HG03575 (cell line): ENCODE data around the gene NDUFA3.
"Not testable (repeated sequence)": the region's sequence is repeated elsewhere in the genome, so short reads cannot be mapped to it uniquely, and the experiment has no call there.

Source experiments
- ATAC-seq: cut with Tn5 transposase; IDR thresholded peaks from one replicate; pipeline ENCODE4 v1.9.1; 2021; ENCODE audit not compliant: unreplicated experiment, insufficient number of reproducible peaks, low FRiP score; ENCODE audit errors: extremely low read depth

The NDUFA3 gene

DNA sequence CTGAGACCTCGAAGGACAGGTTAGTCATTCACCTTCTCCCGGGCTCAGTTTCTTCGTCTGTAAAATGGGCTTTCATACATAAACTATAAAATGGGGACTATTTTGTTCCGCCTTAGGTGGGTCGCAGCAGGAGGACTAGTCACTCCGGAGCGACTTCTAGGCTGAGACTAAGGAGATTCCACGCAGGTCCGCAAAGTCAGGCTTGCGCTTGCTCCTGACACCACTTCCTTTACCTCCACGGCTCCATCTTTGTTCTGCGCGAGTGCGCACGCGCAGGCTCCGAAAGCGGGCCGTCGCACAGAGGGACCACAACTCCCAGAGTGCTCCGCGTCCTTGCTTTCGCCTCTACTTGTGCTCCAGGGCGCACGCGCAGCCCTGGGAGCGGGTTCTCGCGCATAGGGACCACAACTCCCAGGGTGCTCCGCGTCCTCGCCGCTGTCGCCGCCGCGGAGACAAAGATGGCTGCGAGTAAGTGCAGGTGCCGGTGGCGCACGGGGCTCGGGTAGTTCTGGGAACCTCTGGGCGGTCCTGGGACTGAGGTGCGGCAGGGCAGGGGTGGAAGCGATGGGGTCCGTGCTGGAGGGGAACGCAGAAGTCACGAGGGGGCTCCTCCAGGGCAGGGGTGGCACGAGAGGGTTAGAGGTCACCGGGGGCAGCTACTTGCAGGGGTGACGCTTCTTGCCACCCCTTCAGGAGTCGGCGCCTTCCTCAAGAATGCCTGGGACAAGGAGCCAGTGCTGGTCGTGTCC, at the start of gene NDUFA3:
TSS of gene NDUFA3 (plus strand) at position 435 of the 749 bp plus-strand sequence. CDS start at position 459, 24 bp downstream.
- ATAC-seq, result peak; percentile 76

DNA sequence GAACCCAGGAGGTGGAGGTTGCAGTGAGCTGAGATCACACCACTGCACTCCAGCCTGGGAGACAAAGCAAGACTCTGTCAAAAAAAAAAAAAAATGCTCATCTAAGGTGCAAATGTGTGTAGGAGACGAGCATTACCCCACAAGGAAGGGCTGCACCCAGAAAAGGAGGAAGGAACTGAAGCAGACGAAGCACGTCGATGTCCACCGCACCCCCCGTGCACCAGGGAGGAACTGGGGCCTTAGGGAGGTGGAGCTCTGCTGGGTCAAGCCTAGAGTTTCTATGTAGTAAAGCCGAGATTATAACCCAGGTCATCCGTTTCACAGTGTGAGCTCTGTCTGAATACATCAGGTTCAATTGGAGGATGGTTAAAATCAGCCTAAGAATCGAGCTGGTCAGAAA, 40.0 kb upstream of the NDUFA3 start:
- ATAC-seq, result no peak

- no peak for ATAC-seq
Observed at GRCh38 chr19:54063350-54064116, 39.1 kb upstream of the NDUFA3 start, which contains the start of gene VSTM1. Gene VSTM1 (minus strand): TSS chr19:54063897. CDS start chr19:54063777, 120 bp downstream.

DNA sequence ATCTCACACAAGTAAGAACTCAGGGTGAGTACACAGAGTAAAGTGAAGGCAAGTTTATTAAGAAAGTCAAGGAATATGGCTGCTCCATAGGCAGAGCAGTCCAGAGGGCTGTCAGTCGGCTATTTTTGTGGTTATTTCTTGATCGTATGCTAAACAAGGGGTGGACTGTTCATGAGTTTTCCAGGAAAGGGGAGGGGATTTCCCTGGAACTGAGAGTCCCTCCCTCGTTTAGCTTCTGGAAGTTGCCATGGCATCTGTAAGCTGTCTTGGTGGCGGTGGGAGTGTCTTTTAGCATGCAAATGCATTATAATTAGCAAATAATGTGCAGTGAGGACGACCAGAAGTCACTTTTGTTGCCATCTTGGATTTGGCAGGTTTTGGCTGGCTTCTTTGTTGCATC, 33.2 kb upstream of the NDUFA3 start:
- no peak for ATAC-seq

GRCh38 chr19:54073829-54074228, 28.8 kb upstream of the NDUFA3 start:
- ATAC-seq, result no peak

GRCh38 chr19:54074851-54075250, 27.8 kb upstream of the NDUFA3 start:
- ATAC-seq, result no peak

GRCh38 chr19:54077334-54077733, 25.3 kb upstream of the NDUFA3 start:
- no peak for ATAC-seq

DNA sequence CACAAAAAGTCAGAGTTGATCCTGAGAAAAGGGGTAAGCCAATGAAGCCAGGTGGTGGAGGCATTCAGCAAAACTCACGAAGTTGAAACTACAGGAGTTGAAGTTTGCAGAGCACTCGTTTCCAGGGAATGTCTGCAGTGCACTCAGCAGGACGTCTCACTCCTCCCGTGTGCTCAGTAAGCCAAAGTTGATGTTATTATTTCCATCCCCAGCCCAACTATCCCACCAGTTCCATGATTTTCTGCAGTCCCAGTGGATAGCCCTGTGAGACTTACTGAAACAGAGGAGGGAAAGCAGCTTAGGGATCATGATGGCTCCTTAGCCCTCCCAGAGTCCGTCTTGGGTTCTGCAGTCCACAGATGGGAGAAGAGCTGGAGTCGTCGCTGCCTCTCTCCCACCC, 21.6 kb upstream of the NDUFA3 start, which contains the start of gene TARM1:
TSS of gene TARM1 (minus strand) at position 334 of the 400 bp plus-strand sequence. CDS start at position 309, 25 bp downstream.
- no peak for ATAC-seq

GRCh38 chr19:54084410-54084809, 18.2 kb upstream of the NDUFA3 start:
- ATAC-seq, result no peak

- ATAC-seq, result no peak
Observed at GRCh38 chr19:54094426-54095000, 8.1 kb upstream of the NDUFA3 start.

DNA sequence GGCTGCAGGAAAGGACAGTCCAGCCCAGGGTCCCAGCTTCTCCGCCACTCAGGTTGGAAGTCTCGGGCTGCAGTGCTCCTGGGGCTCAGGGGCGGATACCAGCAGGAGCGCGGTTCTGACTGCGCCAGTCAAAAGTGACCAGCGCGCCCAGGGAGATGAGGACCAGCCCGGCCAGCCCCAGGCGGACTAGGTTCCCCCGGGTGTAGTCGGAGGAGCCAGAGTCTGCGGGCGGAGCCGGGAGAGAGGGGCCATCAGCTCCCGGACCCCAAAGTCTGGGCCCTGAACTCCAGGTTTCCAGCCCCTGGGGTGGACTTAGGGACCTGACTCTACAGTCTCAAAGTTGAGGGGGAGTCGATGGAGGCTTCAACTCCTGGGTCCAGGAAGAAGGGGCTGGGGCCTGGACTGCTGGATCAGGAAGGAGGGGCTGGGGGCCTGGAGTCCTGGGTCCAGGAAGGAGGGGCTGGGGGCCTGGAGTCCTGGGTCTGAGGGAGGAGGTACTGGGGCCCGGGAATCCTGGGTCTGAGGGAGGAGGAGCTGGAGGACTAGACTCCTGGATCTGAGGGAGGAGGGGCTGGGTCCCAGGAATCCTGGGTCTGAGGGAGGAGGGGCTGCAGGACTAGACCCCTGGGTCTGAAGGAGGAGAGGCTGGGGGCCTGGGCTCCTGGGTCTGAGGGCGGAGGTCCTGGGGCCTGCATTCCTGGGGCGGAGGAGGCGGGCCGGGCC, 7.4 kb upstream of the NDUFA3 start:
- ATAC-seq, result no peak

DNA sequence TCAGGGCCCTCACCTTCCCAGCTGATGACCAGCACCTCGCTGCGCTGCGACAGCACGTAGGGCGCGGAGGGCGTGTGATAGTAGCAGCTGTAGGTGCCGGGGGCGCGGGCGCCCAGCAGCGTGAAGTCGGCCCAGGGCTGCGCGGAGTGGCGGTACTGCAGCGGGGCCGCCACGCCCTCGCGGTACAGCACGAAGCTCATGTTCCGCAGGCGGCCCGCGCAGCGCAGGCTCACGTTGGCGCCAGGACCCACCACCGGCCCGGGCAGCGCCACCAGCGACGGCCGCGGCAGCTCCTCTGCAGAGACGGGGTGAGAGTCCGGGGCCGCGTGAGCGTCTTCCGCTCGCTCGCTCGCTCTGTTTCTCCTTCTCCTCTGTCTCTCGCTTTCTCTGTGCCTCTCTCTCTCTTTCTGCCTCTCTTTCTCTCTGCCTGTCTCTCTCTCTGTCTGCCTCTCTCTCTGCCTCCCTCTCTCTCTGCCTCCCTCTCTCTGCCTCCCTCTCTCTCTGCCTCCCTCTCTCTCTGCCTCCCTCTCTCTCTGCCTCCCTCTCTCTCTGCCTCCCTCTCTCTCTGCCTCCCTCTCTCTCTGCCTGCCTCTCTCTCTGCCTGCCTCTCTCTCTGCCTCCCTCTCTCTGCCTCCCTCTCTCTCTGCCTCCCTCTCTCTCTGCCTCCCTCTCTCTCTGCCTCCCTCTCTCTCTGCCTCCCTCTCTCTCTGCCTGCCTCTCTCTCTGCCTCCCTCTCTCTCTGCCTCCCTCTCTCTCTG, 6.6 kb upstream of the NDUFA3 start:
- ATAC-seq, result not testable (repeated sequence)

GRCh38 chr19:54096617-54097106, 6.0 kb upstream of the NDUFA3 start:
- ATAC-seq, result no peak

DNA sequence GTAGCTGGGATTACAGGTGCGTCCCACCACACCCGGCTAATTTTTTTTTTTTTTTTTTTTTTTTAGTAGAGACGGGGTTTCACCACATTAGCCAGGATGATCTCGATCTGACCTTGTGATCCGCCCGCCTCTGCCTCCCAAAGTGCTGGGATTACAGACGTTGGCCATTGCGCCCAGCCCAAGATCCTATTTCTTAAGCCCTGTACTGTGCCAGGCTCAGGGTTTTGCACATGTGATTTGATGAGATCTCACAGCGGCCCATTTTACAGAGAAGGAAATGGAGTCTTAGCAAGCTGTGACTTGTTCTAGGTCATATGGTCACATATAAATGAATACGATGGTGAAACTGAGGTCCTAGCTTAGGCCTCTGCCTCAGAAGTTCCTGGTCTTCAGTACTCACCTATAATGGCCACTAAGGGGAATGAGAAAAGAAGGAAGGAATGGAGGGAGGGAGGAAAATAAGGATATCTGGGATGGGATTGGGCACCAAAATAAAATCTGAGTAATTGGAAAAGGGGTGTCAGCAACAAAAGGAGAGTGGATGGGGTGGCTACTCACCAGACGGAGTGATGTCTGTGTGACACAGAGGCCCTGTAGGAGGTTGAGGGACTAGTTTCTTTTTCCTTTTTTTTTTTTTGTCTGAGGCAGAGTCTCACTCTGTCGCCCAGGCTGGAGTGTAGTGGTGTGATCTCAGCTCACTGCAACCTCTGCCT, 3.3 kb upstream of the NDUFA3 start:
- no peak for ATAC-seq

DNA sequence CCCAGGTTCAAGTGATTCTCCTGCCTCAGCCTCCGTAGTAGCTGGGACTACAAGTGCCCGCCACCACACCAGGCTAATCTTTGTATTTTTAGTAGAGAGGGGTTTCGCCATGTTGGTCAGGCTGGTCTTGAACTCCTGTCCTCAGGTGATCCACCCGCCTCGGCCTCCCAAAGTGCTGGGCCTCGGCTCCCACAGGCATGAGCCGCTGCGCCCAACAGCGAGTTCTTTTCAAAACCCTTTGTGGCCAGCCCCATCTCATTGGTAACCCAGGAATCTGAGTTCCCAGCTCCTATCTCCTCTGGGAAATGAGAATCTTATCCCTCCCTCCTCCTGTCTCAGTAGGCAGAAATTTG, 2.8 kb upstream of the NDUFA3 start:
- ATAC-seq, result not testable (repeated sequence)

GRCh38 chr19:54100561-54100960, 2.1 kb upstream of the NDUFA3 start, which contains the start of gene OSCAR:
Gene OSCAR (minus strand): TSS chr19:54100803. CDS start chr19:54100792, 11 bp downstream.
- ATAC-seq, result no peak

- ATAC-seq, result no peak
Observed at GRCh38 chr19:54104998-54105715, 2.5 kb downstream of the NDUFA3 start.
